Caco-2 (cell line): ENCODE results near the gene ELP4. TPM values are rescaled to one million over a fixed set of nuclear protein-coding genes. Genes with fewer than 3 reads are reported as not detected.

Experiments
- BruUV-seq: library from RNA; stranded (reverse); fragments of 400-500 nt; replicated peaks from 2 replicates; lab custom pipeline; 2021; lab: Mats Ljungman, UMichigan
- CTCF ChIA-PET: fragments of 300-600 bp; sonication (Branson Sonifier 250); formaldehyde crosslinking; loops from one replicate; lab custom pipeline; 2022; ENCODE audit warnings: antibody characterized with exemption; lab: Charles Lee
- POLR2A ChIA-PET: fragments of 300-600 bp; sonication (Branson Sonifier 250); formaldehyde crosslinking; loops from one replicate; lab custom pipeline; 2022; ENCODE audit warnings: antibody characterized with exemption; lab: Charles Lee
- DNase-seq, 2 experiments: peaks; one replicate each; pipeline versions ENCODE4 v3.0.0 to v3.0.0-alpha.2; 2020 to 2022
- H3K27me3 ChIP-seq: replicated peaks from 2 replicates; pipeline ENCODE4 v1.6.0; 2011; ENCODE audit warnings: low read length; ENCODE audit not compliant: control insufficient read depth, insufficient read depth
- H3K36me3 ChIP-seq: 2 replicates; pipeline ENCODE4 v1.5.1; 2011; ENCODE audit warnings: low read length; ENCODE audit not compliant: control insufficient read depth, insufficient read depth
- H3K4me1 ChIP-seq: fragments of 250-450 bp; sonication (Bioruptor Pico); 2 replicates; pipeline ENCODE4 v1.5.1; 2020; ENCODE audit warnings: mild to moderate bottlenecking
- H3K4me3 ChIP-seq: 2 replicates; pipeline ENCODE4 v1.5.1; 2011; ENCODE audit warnings: low read depth, mild to moderate bottlenecking, control low read depth, low read length
- H3K9me3 ChIP-seq: fragments of 250-450 bp; sonication (Bioruptor Pico); 2 replicates; pipeline ENCODE4 v1.5.1; 2020; ENCODE audit warnings: mild to moderate bottlenecking, moderate library complexity
- H3K27ac Mint-ChIP-seq: one replicate; pipeline ENCODE4 v1.8.0; 2022; ENCODE audit warnings: mixed read lengths; ENCODE audit not compliant: unreplicated experiment
- H3K27me3 Mint-ChIP-seq: one replicate; pipeline ENCODE4 v1.8.0; 2022; ENCODE audit warnings: mixed read lengths; ENCODE audit not compliant: insufficient read depth, unreplicated experiment
- H3K36me3 Mint-ChIP-seq: one replicate; pipeline ENCODE4 v1.8.0; 2022; ENCODE audit warnings: mild to moderate bottlenecking, mixed read lengths; ENCODE audit not compliant: insufficient read depth, unreplicated experiment
- H3K4me1 Mint-ChIP-seq: one replicate; pipeline ENCODE4 v1.8.0; 2022; ENCODE audit warnings: low read depth, mixed read lengths; ENCODE audit not compliant: unreplicated experiment
- H3K4me3 Mint-ChIP-seq: one replicate; pipeline ENCODE4 v1.8.0; 2022; ENCODE audit warnings: mild to moderate bottlenecking, moderate library complexity, mixed read lengths; ENCODE audit not compliant: unreplicated experiment
- H3K9me3 Mint-ChIP-seq: one replicate; pipeline ENCODE4 v1.8.0; 2022; ENCODE audit warnings: mixed read lengths; ENCODE audit not compliant: unreplicated experiment
- CTCF ChIP-seq, 2 experiments: fragments of 200-600 bp in 1 of 2; IDR thresholded peaks; 1 replicate in 1 of 2; 2 replicates in 1 of 2; pipeline versions ENCODE4 v1.5.1 to v1.8.0; 2011 to 2022; ENCODE audit warnings: antibody characterized with exemption in 1 of 2, control low read depth in 1 of 2, inconsistent platforms in 1 of 2, low read depth in 1 of 2, low read length in 1 of 2, mild to moderate bottlenecking in 1 of 2, moderate library complexity in 1 of 2; ENCODE audit not compliant: insufficient read depth in 1 of 2, severe bottlenecking in 1 of 2, unreplicated experiment in 1 of 2
- intact Hi-C: fragments of 100-400 bp; cut with micrococcal nuclease; formaldehyde crosslinking; loops from one replicate; pipeline ENCODE4 v1.10.0; 2022; ENCODE audit not compliant: unreplicated experiment
- total RNA-seq: library from RNA; stranded (reverse); gene quantifications from 2 replicates; pipeline ENCODE4 v1.2.3, GENCODE V29; 2022

Gene ELP4
- total RNA-seq, 1 experiment from 2014 or later, result 18.8 TPM

- intact Hi-C loops, result no loop called here
- Mint-ChIP-seq H3K9me3 (no peaks in the 10 kb centered on the region), H3K4me1 (no peaks in the 10 kb centered on the region), H3K4me3 (no peak overlapping the region), H3K27ac (no peak overlapping the region), H3K27me3 (no peaks in the 10 kb centered on the region), H3K36me3 (no peaks in the 10 kb centered on the region)
- CTCF ChIA-PET, result no interaction called here
- no peaks in the 10 kb centered on the region for H3K4me1 ChIP-seq
- POLR2A ChIA-PET, result no interaction called here
- no peaks in the 10 kb centered on the region for H3K9me3 ChIP-seq
- H3K36me3 ChIP-seq, result no peaks in the 10 kb centered on the region
- TF ChIP-seq CTCF (IDR thresholded peaks at IDR 0.05; ENCODE audit: insufficient read depth in 1 of 2, low read depth in 1 of 2, low read length in 1 of 2, severe bottlenecking in 1 of 2, unreplicated experiment in 1 of 2), result no peak
- no peak overlapping the region for H3K4me3 ChIP-seq
- no peak for DNase-seq
- H3K27me3 ChIP-seq, result no peaks in the 10 kb centered on the region
- BruUV-seq, result no TSS peak
Observed at GRCh38 chr11:31722754-31723153, 213.2 kb downstream of the ELP4 start.

GRCh38 chr11:31725176-31725575 lies 215.6 kb downstream of the ELP4 start:
- Mint-ChIP-seq H3K27ac (no peak overlapping the region), H3K36me3 (no peaks in the 10 kb centered on the region), H3K4me3 (no peak overlapping the region), H3K9me3 (no peaks in the 10 kb centered on the region), H3K4me1 (no peaks in the 10 kb centered on the region), H3K27me3 (no peaks in the 10 kb centered on the region)
- CTCF ChIA-PET, result no interaction called here
- Histone ChIP-seq H3K36me3 (no peaks in the 10 kb centered on the region), H3K9me3 (no peaks in the 10 kb centered on the region), H3K27me3 (no peaks in the 10 kb centered on the region), H3K4me1 (no peaks in the 10 kb centered on the region), H3K4me3 (no peak overlapping the region)
- POLR2A ChIA-PET, result no interaction called here
- no peak for DNase-seq
- TF ChIP-seq CTCF (IDR thresholded peaks at IDR 0.05; ENCODE audit: insufficient read depth in 1 of 2, low read depth in 1 of 2, low read length in 1 of 2, severe bottlenecking in 1 of 2, unreplicated experiment in 1 of 2), result no peak
- intact Hi-C loops, result no loop called here
- BruUV-seq, result no TSS peak

GRCh38 chr11:31728432-31728831 lies 218.9 kb downstream of the ELP4 start:
- no peaks in the 10 kb centered on the region for H3K27me3 ChIP-seq
- H3K4me3 Mint-ChIP-seq, result no peak overlapping the region
- no peaks in the 10 kb centered on the region for H3K27me3 Mint-ChIP-seq
- POLR2A ChIA-PET, result no interaction called here
- no peaks in the 10 kb centered on the region for H3K4me1 ChIP-seq
- H3K9me3 ChIP-seq, result no peaks in the 10 kb centered on the region
- no peak overlapping the region for H3K4me3 ChIP-seq
- CTCF ChIA-PET, result no interaction called here
- no peaks in the 10 kb centered on the region for H3K36me3 Mint-ChIP-seq
- TF ChIP-seq CTCF (IDR thresholded peaks at IDR 0.05; ENCODE audit: insufficient read depth in 1 of 2, low read depth in 1 of 2, low read length in 1 of 2, severe bottlenecking in 1 of 2, unreplicated experiment in 1 of 2), result no peak
- intact Hi-C loops, result no loop called here
- H3K27ac Mint-ChIP-seq, result no peak overlapping the region
- H3K36me3 ChIP-seq, result no peaks in the 10 kb centered on the region
- BruUV-seq, result no TSS peak
- DNase-seq, result no peak
- H3K4me1 Mint-ChIP-seq, result no peaks in the 10 kb centered on the region
- peaks cover 19% of the 10 kb centered on the region for H3K9me3 Mint-ChIP-seq
